HepG2 (cell line): ENCODE data around the gene VEGFB. TPM values are rescaled to one million over a fixed set of nuclear protein-coding genes. Genes with fewer than 3 reads are reported as not detected.
A peak's percentile ranks its signal among the peaks of the same experiment; 100 is the strongest.

ENCODE experiments used
- HDAC6 ChIP-seq: fragments of 200-600 bp; sonication (generic); IDR thresholded peaks from 2 replicates; pipeline ENCODE4 v1.7.0; 2017; ENCODE audit warnings: mild to moderate bottlenecking, antibody characterized with exemption, low read length, low read depth
- HMG20A ChIP-seq: IDR thresholded peaks from 2 replicates; pipeline ENCODE4 v1.6.1; 2016; ENCODE audit warnings: borderline replicate concordance
- KLF11 ChIP-seq: IDR thresholded peaks from 2 replicates; pipeline ENCODE4 v1.6.1; 2016; ENCODE audit warnings: missing compliant biosample characterization
- NFIC ChIP-seq: IDR thresholded peaks from 2 replicates; pipeline ENCODE4 v1.6.1; 2012; ENCODE audit warnings: mild to moderate bottlenecking, low read length, inconsistent platforms
- NFYB ChIP-seq: sonication (generic); formaldehyde crosslinking; IDR thresholded peaks from 2 replicates; pipeline ENCODE4 v1.4.0; 2020; ENCODE audit warnings: missing genetic modification reagents
- NPAS2 ChIP-seq: sonication (generic); formaldehyde crosslinking; IDR thresholded peaks from 2 replicates; pipeline ENCODE4 v1.8.0; 2022; ENCODE audit warnings: mild to moderate bottlenecking, missing genetic modification reagents, borderline replicate concordance
- PATZ1 ChIP-seq: sonication (generic); formaldehyde crosslinking; IDR thresholded peaks from 2 replicates; pipeline ENCODE4 v1.4.0; 2020; ENCODE audit warnings: missing genetic modification reagents
- PREB ChIP-seq: sonication (generic); formaldehyde crosslinking; IDR thresholded peaks from 2 replicates; pipeline ENCODE4 v1.4.0; 2020; ENCODE audit warnings: missing genetic modification reagents
- TAF1 ChIP-seq: sonication (generic); formaldehyde crosslinking; IDR thresholded peaks from 2 replicates; pipeline ENCODE4 v1.4.0; 2020; ENCODE audit warnings: missing genetic modification reagents
- ZBTB34 ChIP-seq: sonication (generic); formaldehyde crosslinking; IDR thresholded peaks from 2 replicates; pipeline ENCODE4 v1.8.0; 2022; ENCODE audit warnings: mild to moderate bottlenecking, missing genetic modification reagents
- ZBTB7B ChIP-seq: sonication (generic); formaldehyde crosslinking; IDR thresholded peaks from 2 replicates; pipeline ENCODE4 v1.4.0; 2020; ENCODE audit warnings: missing genetic modification reagents
- ZFY ChIP-seq: sonication (generic); formaldehyde crosslinking; IDR thresholded peaks from 2 replicates; pipeline ENCODE4 v1.4.0; 2020; ENCODE audit warnings: missing genetic modification reagents
- ZNF318 ChIP-seq: sonication (generic); formaldehyde crosslinking; IDR thresholded peaks from 2 replicates; pipeline ENCODE4 v1.4.0; 2020; ENCODE audit warnings: mild to moderate bottlenecking, missing genetic modification reagents
- ZNF343 ChIP-seq: sonication (generic); formaldehyde crosslinking; IDR thresholded peaks from 2 replicates; pipeline ENCODE4 v1.4.0; 2020; ENCODE audit warnings: mild to moderate bottlenecking, missing genetic modification reagents
- ZNF44 ChIP-seq: sonication (generic); formaldehyde crosslinking; IDR thresholded peaks from 2 replicates; pipeline ENCODE4 v1.5.1; 2020; ENCODE audit warnings: mild to moderate bottlenecking, missing genetic modification reagents
- ZNF670 ChIP-seq: sonication (generic); formaldehyde crosslinking; IDR thresholded peaks from 2 replicates; pipeline ENCODE4 v1.8.0; 2022; ENCODE audit warnings: mild to moderate bottlenecking, missing genetic modification reagents, borderline replicate concordance
- ZNF746 ChIP-seq: sonication (generic); formaldehyde crosslinking; IDR thresholded peaks from 2 replicates; pipeline ENCODE4 v1.8.0; 2022; ENCODE audit warnings: mild to moderate bottlenecking, missing genetic modification reagents
- polyA plus RNA-seq, 8 experiments: library from polyadenylated mRNA; depleted of rRNA in 3 of 8; stranded (reverse) in 7 of 8; unstranded in 1 of 8; fragments of >200 nt; fragmentation: Illumina TruSeq in 4 of 8; extraction: Trizol in 4 of 8; gene quantifications; 2 replicates each; pipeline versions ENCODE4 v1.2.1 to v1.2.3, GENCODE V29; 2011 to 2016; ENCODE audit warnings: low read depth in 4 of 8, missing spikeins in 1 of 8, mixed read lengths in 1 of 8; ENCODE audit not compliant: insufficient read depth in 1 of 8
- total RNA-seq, 5 experiments: library from RNA; depleted of rRNA; stranded (reverse); fragments of >200 nt; fragmentation: Illumina TruSeq; extraction: Trizol; gene quantifications; 2 replicates each; pipeline ENCODE4 v1.2.3, GENCODE V29; 2016; ENCODE audit warnings: low read depth in 1 of 5

VEGFB gene
- total and polyA plus RNA-seq, 2 of the 13 experiments (the other 11 are each of a cell fraction or from before 2014, with no cell fraction given), result 9.0 to 11.3 TPM

- no peak for TF ChIP-seq NFIC
- no peak for TF ChIP-seq PATZ1 (CRISPR knock-in tag)
- TF ChIP-seq ZNF318, result no peak
- TF ChIP-seq ZNF746 (CRISPR knock-in tag), result peak; percentile 45
- no peak for TF ChIP-seq ZBTB34
- TF ChIP-seq TAF1 (CRISPR knock-in tag), result peak; percentile 80; the same call in 1 of the 2 replicates
- no peak for TF ChIP-seq PREB (CRISPR knock-in tag)
- no peak; the same call in 1 of the 2 replicates for TF ChIP-seq ZNF44 (CRISPR knock-in tag)
- TF ChIP-seq NPAS2 (CRISPR knock-in tag), result no peak
- TF ChIP-seq KLF11 (CRISPR knock-in tag), result no peak
- TF ChIP-seq ZFY, result no peak; the same call in 1 of the 2 replicates
- TF ChIP-seq ZNF343 (CRISPR knock-in tag), result no peak; the same call in 1 of the 2 replicates
- TF ChIP-seq ZNF670, result no peak
- peak; percentile 72 for TF ChIP-seq ZBTB7B
- no peak for TF ChIP-seq HMG20A
- TF ChIP-seq NFYB, result peak; percentile 84
- TF ChIP-seq HDAC6, result no peak
Measured at GRCh38 chr11:64225608-64226506, 8.5 kb upstream of the VEGFB start, which contains the start of the genes NUDT22 and TRPT1 (continued).
